HEK293 (cell line): Measurements from ENCODE around the gene RBCK1.
A peak's percentile ranks its signal among the peaks of the same experiment; 100 is the strongest.
"Not testable (repeated sequence)": the region's sequence is repeated elsewhere in the genome, so short reads cannot be mapped to it uniquely, and the experiment has no call there.

ENCODE experiments used
- CTCF ChIA-PET: fragments of 350-600 bp; formaldehyde crosslinking; extraction: SDS; loops from one replicate; lab custom pipeline; 2021; ENCODE audit warnings: antibody characterized with exemption; lab: Yijun Ruan, JAX
- POLR2A ChIA-PET: fragments of 300-600 bp; formaldehyde crosslinking; extraction: SDS; loops from one replicate; lab custom pipeline; 2020; ENCODE audit warnings: antibody characterized with exemption, inconsistent platforms; lab: Yijun Ruan, JAX
- H3K27ac ChIP-seq: fragments of 200-500 bp; sonication (Bioruptor generic); 2 replicates; pipeline ENCODE4 v1.5.1; 2014; ENCODE audit warnings: low read depth, low read length, control low read depth, inconsistent platforms; ENCODE audit errors: extremely low read depth
- H3K36me3 ChIP-seq, 2 experiments: fragments of 200-500 bp in 1 of 2; sonication (Bioruptor generic) in 1 of 2; 1 replicate in 1 of 2; 2 replicates in 1 of 2; pipeline ENCODE4 v1.5.1; 2014 to 2017; ENCODE audit warnings: inconsistent platforms in 2 of 2, low read length in 2 of 2; ENCODE audit not compliant: control insufficient read depth in 2 of 2, insufficient read depth in 1 of 2
- H3K4me1 ChIP-seq: fragments of 200-500 bp; sonication (Bioruptor generic); 2 replicates; pipeline ENCODE4 v1.5.1; 2014; ENCODE audit warnings: mild to moderate bottlenecking, low read length, inconsistent platforms; ENCODE audit not compliant: control insufficient read depth, insufficient read depth
- H3K4me3 ChIP-seq: 2 replicates; pipeline ENCODE4 v1.5.1; 2011; ENCODE audit warnings: low read depth, mild to moderate bottlenecking, control low read depth, low read length, moderate library complexity
- H3K9me3 ChIP-seq: fragments of 200-500 bp; sonication (Bioruptor generic); 2 replicates; pipeline ENCODE4 v1.5.1; 2014; ENCODE audit warnings: low read depth, low read length, inconsistent platforms; ENCODE audit not compliant: control insufficient read depth, insufficient read depth
- ATF2 ChIP-seq: fragments of 450-650 bp; formaldehyde crosslinking; IDR thresholded peaks from 2 replicates; pipeline ENCODE4 v1.5.1; 2016; ENCODE audit warnings: missing biosample characterization, missing genetic modification characterization, low read depth
- BCL11B ChIP-seq: fragments of 450-650 bp; formaldehyde crosslinking; IDR thresholded peaks from 2 replicates; pipeline ENCODE4 v1.5.1; 2016; ENCODE audit warnings: low read depth, missing biosample characterization, missing genetic modification characterization
- PRDM2 ChIP-seq: fragments of 450-650 bp; formaldehyde crosslinking; IDR thresholded peaks from 2 replicates; pipeline ENCODE4 v1.5.1; 2016; ENCODE audit warnings: missing biosample characterization, missing genetic modification characterization, borderline replicate concordance
- YY1 ChIP-seq: fragments of 450-650 bp; formaldehyde crosslinking; IDR thresholded peaks from 2 replicates; pipeline ENCODE4 v1.5.1; 2018; ENCODE audit warnings: missing biosample characterization, missing genetic modification characterization
- ZFP41 ChIP-seq: fragments of 450-650 bp; formaldehyde crosslinking; IDR thresholded peaks from 2 replicates; pipeline ENCODE4 v1.5.1; 2016; ENCODE audit warnings: missing biosample characterization, missing genetic modification characterization, borderline replicate concordance
- ZNF10 ChIP-seq: fragments of 450-650 bp; formaldehyde crosslinking; IDR thresholded peaks from 2 replicates; pipeline ENCODE4 v1.5.1; 2017; ENCODE audit warnings: missing biosample characterization, missing genetic modification characterization
- ZNF146 ChIP-seq: fragments of 450-650 bp; formaldehyde crosslinking; IDR thresholded peaks from 2 replicates; pipeline ENCODE4 v1.5.1; 2016; ENCODE audit warnings: missing biosample characterization, missing genetic modification characterization
- ZNF211 ChIP-seq: fragments of 450-650 bp; formaldehyde crosslinking; IDR thresholded peaks from 2 replicates; pipeline ENCODE4 v1.5.1; 2016; ENCODE audit warnings: low read depth, missing biosample characterization, missing genetic modification characterization
- ZNF221 ChIP-seq: fragments of 450-650 bp; formaldehyde crosslinking; IDR thresholded peaks from 2 replicates; pipeline ENCODE4 v1.5.1; 2017; ENCODE audit warnings: missing biosample characterization, missing genetic modification characterization, borderline replicate concordance
- ZNF280D ChIP-seq: fragments of 450-650 bp; formaldehyde crosslinking; IDR thresholded peaks from 2 replicates; pipeline ENCODE4 v1.5.1; 2016; ENCODE audit warnings: missing biosample characterization, missing genetic modification characterization
- ZNF335 ChIP-seq: fragments of 450-650 bp; formaldehyde crosslinking; conservative IDR thresholded peaks from 2 replicates; pipeline ENCODE4 v1.5.1; 2016; ENCODE audit warnings: missing biosample characterization, missing genetic modification characterization
- ZNF366 ChIP-seq: fragments of 450-650 bp; formaldehyde crosslinking; conservative IDR thresholded peaks from 2 replicates; pipeline ENCODE4 v1.5.1; 2016; ENCODE audit warnings: missing biosample characterization, missing genetic modification characterization
- ZNF404 ChIP-seq: fragments of 450-650 bp; formaldehyde crosslinking; IDR thresholded peaks from 2 replicates; pipeline ENCODE4 v1.5.1; 2017; ENCODE audit warnings: missing biosample characterization, missing genetic modification characterization
- ZNF433 ChIP-seq: fragments of 450-650 bp; formaldehyde crosslinking; IDR thresholded peaks from 2 replicates; pipeline ENCODE4 v1.5.1; 2016; ENCODE audit warnings: missing biosample characterization, missing genetic modification characterization, low read depth
- ZNF548 ChIP-seq: fragments of 450-650 bp; formaldehyde crosslinking; IDR thresholded peaks from 2 replicates; pipeline ENCODE4 v1.5.1; 2016; ENCODE audit warnings: missing biosample characterization, missing genetic modification characterization
- ZNF561 ChIP-seq: fragments of 450-650 bp; IDR thresholded peaks from 2 replicates; pipeline ENCODE4 v1.5.1; 2018; ENCODE audit warnings: missing biosample characterization, missing genetic modification characterization, borderline replicate concordance
- ZNF623 ChIP-seq: fragments of 450-650 bp; formaldehyde crosslinking; IDR thresholded peaks from 2 replicates; pipeline ENCODE4 v1.5.1; 2016; ENCODE audit warnings: missing biosample characterization, missing genetic modification characterization
- ZNF837 ChIP-seq: fragments of 450-650 bp; formaldehyde crosslinking; IDR thresholded peaks from 2 replicates; pipeline ENCODE4 v1.5.1; 2016; ENCODE audit warnings: missing biosample characterization, missing genetic modification characterization

The RBCK1 gene

GRCh38 chr20:386634-387033 lies 21.5 kb upstream of the RBCK1 start:
- peaks cover 6 to 35% of the 10 kb centered on the region in 2 experiments; a peak in 2 of 3 replicates for H3K36me3 ChIP-seq
- POLR2A ChIA-PET, H3K27ac ChIP-seq, H3K4me1 ChIP-seq, H3K9me3 ChIP-seq, H3K4me3 ChIP-seq: not testable (repeated sequence)
- CTCF ChIA-PET, result interaction anchor here (1.5 kb wide), 1 partner anchor 45 kb away, joined by 5 read pairs; no protein-coding TSS in a partner anchor

- Histone ChIP-seq H3K9me3 (no peaks in the 10 kb centered on the region), H3K27ac (no peak overlapping the region), H3K4me1 (no peaks in the 10 kb centered on the region), H3K4me3 (no peak overlapping the region), H3K36me3 (peaks cover 15 to 42% of the 10 kb centered on the region in 2 experiments)
- POLR2A ChIA-PET, result interaction anchor here (0.8 kb wide), 1 partner anchor 169 kb away, joined by 7 read pairs; no protein-coding TSS in a partner anchor
- TF ChIP-seq ZNF221 (no peak), ZNF561 (tag by site-specific recombination) (no peak), ZNF146 (peak; percentile 98), ZNF280D (tag by site-specific recombination) (0 out of 2 replicates have a peak, but pooled peaks have one; percentile 49)
- CTCF ChIA-PET, result interaction anchor here (1.5 kb wide), 1 partner anchor 44 kb away, joined by 5 read pairs; no protein-coding TSS in a partner anchor
These were observed 20.6 kb upstream of the RBCK1 start for GRCh38 chr20:387520-387919.

GRCh38 chr20:388034-388994 lies 19.8 kb upstream of the RBCK1 start:
- TF ChIP-seq ZNF837 (tag by site-specific recombination), result no peak
- TF ChIP-seq ZNF433, result no peak
- no peak for TF ChIP-seq ZNF10 (tag by site-specific recombination)
- TF ChIP-seq ZNF366 (tag by site-specific recombination), result no peak
- TF ChIP-seq ZNF623 (tag by site-specific recombination), result no peak
- no peak for TF ChIP-seq ZFP41
- no peak for TF ChIP-seq PRDM2 (tag by site-specific recombination)
- no peak for TF ChIP-seq ZNF561 (tag by site-specific recombination)
- TF ChIP-seq BCL11B (tag by site-specific recombination), result no peak
- no peak for TF ChIP-seq ZNF404 (tag by site-specific recombination)
- no peak for TF ChIP-seq ZNF335
- no peak for TF ChIP-seq ZNF211 (tag by site-specific recombination)
- no peak for TF ChIP-seq ATF2 (tag by site-specific recombination)
- no peak for TF ChIP-seq YY1
- TF ChIP-seq ZNF548 (tag by site-specific recombination), result no peak
- ChIA-PET CTCF (interaction anchor here (1.0 to 1.5 kb wide), 3 partner anchors 34 to 43 kb away, joined by 3 to 5 read pairs (median 4); no protein-coding TSS in a partner anchor), POLR2A (interaction anchor here (0.8 kb wide), 1 partner anchor 168 kb away, joined by 7 read pairs; no protein-coding TSS in a partner anchor)

More at GRCh38 chr20:388034-388994, 19.8 kb upstream of the RBCK1 start:
- H3K4me3 ChIP-seq, result no peak overlapping the region
- H3K9me3 ChIP-seq, result no peaks in the 10 kb centered on the region
- H3K36me3 ChIP-seq, result peaks cover 22 to 49% of the 10 kb centered on the region in 2 experiments
- H3K27ac ChIP-seq, result no peak overlapping the region
- no peaks in the 10 kb centered on the region for H3K4me1 ChIP-seq
